HEK293 (cell line): Measurements from ENCODE around the gene FRA10AC1.

Experiments used
- CTCF ChIP-seq: fragments of 450-650 bp; formaldehyde crosslinking; IDR thresholded peaks from 2 replicates; pipeline ENCODE4 v1.5.1; 2016; ENCODE audit warnings: missing biosample characterization, missing genetic modification characterization
- REST ChIP-seq: fragments of 450-650 bp; formaldehyde crosslinking; IDR thresholded peaks from 2 replicates; pipeline ENCODE4 v1.5.1; 2016; ENCODE audit warnings: missing biosample characterization, missing genetic modification characterization
- ZBTB21 ChIP-seq: fragments of 450-650 bp; formaldehyde crosslinking; IDR thresholded peaks from 2 replicates; pipeline ENCODE4 v1.5.1; 2017; ENCODE audit warnings: missing biosample characterization, missing genetic modification characterization
- ZNF169 ChIP-seq: fragments of 450-650 bp; formaldehyde crosslinking; IDR thresholded peaks from 2 replicates; pipeline ENCODE4 v1.5.1; 2016; ENCODE audit warnings: missing biosample characterization, missing genetic modification characterization
- ZNF350 ChIP-seq: fragments of 450-650 bp; formaldehyde crosslinking; IDR thresholded peaks from 2 replicates; pipeline ENCODE4 v1.5.0; 2017; ENCODE audit warnings: missing biosample characterization, mild to moderate bottlenecking, missing genetic modification characterization
- ZNF768 ChIP-seq: fragments of 450-650 bp; formaldehyde crosslinking; IDR thresholded peaks from 2 replicates; pipeline ENCODE4 v1.5.1; 2018; ENCODE audit warnings: missing biosample characterization, mild to moderate bottlenecking, missing genetic modification characterization
- TF ChIP-seq, protein P1 (sequence below): fragments of 450-650 bp; formaldehyde crosslinking; IDR thresholded peaks from 2 replicates; pipeline ENCODE4 v1.5.1; 2016; ENCODE audit warnings: missing biosample characterization, missing genetic modification characterization
- TF ChIP-seq, protein P2 (sequence below): fragments of 450-650 bp; formaldehyde crosslinking; IDR thresholded peaks from 2 replicates; pipeline ENCODE4 v1.5.1; 2017; ENCODE audit warnings: missing biosample characterization, mild to moderate bottlenecking, missing genetic modification characterization, moderate library complexity
- TF ChIP-seq, protein P3 (sequence below): fragments of 450-650 bp; formaldehyde crosslinking; IDR thresholded peaks from 2 replicates; pipeline ENCODE4 v1.5.1; 2017; ENCODE audit warnings: missing biosample characterization, missing genetic modification characterization

- TF ChIP-seq, protein P1, sequence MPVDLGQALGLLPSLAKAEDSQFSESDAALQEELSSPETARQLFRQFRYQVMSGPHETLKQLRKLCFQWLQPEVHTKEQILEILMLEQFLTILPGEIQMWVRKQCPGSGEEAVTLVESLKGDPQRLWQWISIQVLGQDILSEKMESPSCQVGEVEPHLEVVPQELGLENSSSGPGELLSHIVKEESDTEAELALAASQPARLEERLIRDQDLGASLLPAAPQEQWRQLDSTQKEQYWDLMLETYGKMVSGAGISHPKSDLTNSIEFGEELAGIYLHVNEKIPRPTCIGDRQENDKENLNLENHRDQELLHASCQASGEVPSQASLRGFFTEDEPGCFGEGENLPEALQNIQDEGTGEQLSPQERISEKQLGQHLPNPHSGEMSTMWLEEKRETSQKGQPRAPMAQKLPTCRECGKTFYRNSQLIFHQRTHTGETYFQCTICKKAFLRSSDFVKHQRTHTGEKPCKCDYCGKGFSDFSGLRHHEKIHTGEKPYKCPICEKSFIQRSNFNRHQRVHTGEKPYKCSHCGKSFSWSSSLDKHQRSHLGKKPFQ (tag by site-specific recombination): no peak
- no peak for TF ChIP-seq ZBTB21 (tag by site-specific recombination)
- TF ChIP-seq CTCF (tag by site-specific recombination): no peak
- no peak for TF ChIP-seq ZNF768
- TF ChIP-seq ZNF350 (tag by site-specific recombination): no peak
- no peak for TF ChIP-seq ZNF169
- TF ChIP-seq, protein P2, sequence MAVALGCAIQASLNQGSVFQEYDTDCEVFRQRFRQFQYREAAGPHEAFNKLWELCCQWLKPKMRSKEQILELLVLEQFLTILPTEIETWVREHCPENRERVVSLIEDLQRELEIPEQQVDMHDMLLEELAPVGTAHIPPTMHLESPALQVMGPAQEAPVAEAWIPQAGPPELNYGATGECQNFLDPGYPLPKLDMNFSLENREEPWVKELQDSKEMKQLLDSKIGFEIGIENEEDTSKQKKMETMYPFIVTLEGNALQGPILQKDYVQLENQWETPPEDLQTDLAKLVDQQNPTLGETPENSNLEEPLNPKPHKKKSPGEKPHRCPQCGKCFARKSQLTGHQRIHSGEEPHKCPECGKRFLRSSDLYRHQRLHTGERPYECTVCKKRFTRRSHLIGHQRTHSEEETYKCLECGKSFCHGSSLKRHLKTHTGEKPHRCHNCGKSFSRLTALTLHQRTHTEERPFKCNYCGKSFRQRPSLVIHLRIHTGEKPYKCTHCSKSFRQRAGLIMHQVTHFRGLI (tag by site-specific recombination): no peak
- TF ChIP-seq, protein P3, sequence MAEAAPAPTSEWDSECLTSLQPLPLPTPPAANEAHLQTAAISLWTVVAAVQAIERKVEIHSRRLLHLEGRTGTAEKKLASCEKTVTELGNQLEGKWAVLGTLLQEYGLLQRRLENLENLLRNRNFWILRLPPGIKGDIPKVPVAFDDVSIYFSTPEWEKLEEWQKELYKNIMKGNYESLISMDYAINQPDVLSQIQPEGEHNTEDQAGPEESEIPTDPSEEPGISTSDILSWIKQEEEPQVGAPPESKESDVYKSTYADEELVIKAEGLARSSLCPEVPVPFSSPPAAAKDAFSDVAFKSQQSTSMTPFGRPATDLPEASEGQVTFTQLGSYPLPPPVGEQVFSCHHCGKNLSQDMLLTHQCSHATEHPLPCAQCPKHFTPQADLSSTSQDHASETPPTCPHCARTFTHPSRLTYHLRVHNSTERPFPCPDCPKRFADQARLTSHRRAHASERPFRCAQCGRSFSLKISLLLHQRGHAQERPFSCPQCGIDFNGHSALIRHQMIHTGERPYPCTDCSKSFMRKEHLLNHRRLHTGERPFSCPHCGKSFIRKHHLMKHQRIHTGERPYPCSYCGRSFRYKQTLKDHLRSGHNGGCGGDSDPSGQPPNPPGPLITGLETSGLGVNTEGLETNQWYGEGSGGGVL: no peak
- no peak for TF ChIP-seq REST
Observed at GRCh38 chr10:93620925-93621324, 81.5 kb downstream of the FRA10AC1 start.
